Tibial nerve (tissue), 4 donors: Measurements from ENCODE around the gene LYPLAL1.

ENCODE experiments used
- EP300 ChIP-seq, 2 donors: sonication (generic); formaldehyde crosslinking; IDR thresholded peaks; one replicate each; pipeline ENCODE4 v1.6.1; 2017; ENCODE audit warnings: antibody characterized with exemption in 2 of 2, mild to moderate bottlenecking in 1 of 2
- POLR2A ChIP-seq, 2 donors: fragments of 450-650 bp; IDR thresholded peaks; one replicate each; pipeline ENCODE4 v1.6.1; 2017; ENCODE audit warnings: antibody characterized with exemption in 2 of 2, mild to moderate bottlenecking in 2 of 2, moderate library complexity in 2 of 2
- TF ChIP-seq, protein P1 (sequence below), 5 experiments: fragments of 200-600 bp in 3 of 5; fragments of 450-650 bp in 2 of 5; sonication (generic) in 3 of 5; IDR thresholded peaks; one replicate each; pipeline ENCODE4 v1.5.1; 2016 to 2019; ENCODE audit warnings: antibody characterized with exemption in 5 of 5, mild to moderate bottlenecking in 3 of 5, moderate library complexity in 2 of 5

GRCh38 chr1:219202567-219202966, 28.9 kb downstream of the LYPLAL1 start:
- TF ChIP-seq, protein P1, sequence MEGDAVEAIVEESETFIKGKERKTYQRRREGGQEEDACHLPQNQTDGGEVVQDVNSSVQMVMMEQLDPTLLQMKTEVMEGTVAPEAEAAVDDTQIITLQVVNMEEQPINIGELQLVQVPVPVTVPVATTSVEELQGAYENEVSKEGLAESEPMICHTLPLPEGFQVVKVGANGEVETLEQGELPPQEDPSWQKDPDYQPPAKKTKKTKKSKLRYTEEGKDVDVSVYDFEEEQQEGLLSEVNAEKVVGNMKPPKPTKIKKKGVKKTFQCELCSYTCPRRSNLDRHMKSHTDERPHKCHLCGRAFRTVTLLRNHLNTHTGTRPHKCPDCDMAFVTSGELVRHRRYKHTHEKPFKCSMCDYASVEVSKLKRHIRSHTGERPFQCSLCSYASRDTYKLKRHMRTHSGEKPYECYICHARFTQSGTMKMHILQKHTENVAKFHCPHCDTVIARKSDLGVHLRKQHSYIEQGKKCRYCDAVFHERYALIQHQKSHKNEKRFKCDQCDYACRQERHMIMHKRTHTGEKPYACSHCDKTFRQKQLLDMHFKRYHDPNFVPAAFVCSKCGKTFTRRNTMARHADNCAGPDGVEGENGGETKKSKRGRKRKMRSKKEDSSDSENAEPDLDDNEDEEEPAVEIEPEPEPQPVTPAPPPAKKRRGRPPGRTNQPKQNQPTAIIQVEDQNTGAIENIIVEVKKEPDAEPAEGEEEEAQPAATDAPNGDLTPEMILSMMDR (IDR thresholded peaks at IDR 0.05), result no peak
- TF ChIP-seq EP300 (IDR thresholded peaks at IDR 0.05) (no peak), POLR2A (IDR thresholded peaks at IDR 0.05) (no peak)
